GF-D8 (cell line): Measurements from ENCODE around the gene MCMBP.
"Not testable (repeated sequence)": the region's sequence is repeated elsewhere in the genome, so short reads cannot be mapped to it uniquely, and the experiment has no call there.

ENCODE experiments used
- DNase-seq: peaks from one replicate; lab custom pipeline; 2025; lab: John Stamatoyannopoulos, UW

MCMBP gene

GRCh38 chr10:119830851-119831250 is 41.8 kb downstream of the MCMBP start:
- no peak for DNase-seq

GRCh38 chr10:119829429-119829828 is 43.2 kb downstream of the MCMBP start:
- DNase-seq: no peak

- DNase-seq: no peak
Measured at GRCh38 chr10:119827430-119827829, 45.2 kb downstream of the MCMBP start.

- no peak for DNase-seq
Measured at GRCh38 chr10:119826771-119827170, 45.9 kb downstream of the MCMBP start.

GRCh38 chr10:119824299-119824698 is 48.3 kb downstream of the MCMBP start:
- no peak for DNase-seq

- DNase-seq: no peak
Measured at GRCh38 chr10:119821182-119821581, 51.5 kb downstream of the MCMBP start.

GRCh38 chr10:119818889-119819270 is 53.8 kb downstream of the MCMBP start:
- no peak for DNase-seq

GRCh38 chr10:119817991-119818888 is 54.4 kb downstream of the MCMBP start:
- no peak for DNase-seq

- DNase-seq: no peak
Measured at GRCh38 chr10:119815671-119816070, 57.0 kb downstream of the MCMBP start.

- no peak for DNase-seq
Measured at GRCh38 chr10:119812684-119813083, 60.0 kb downstream of the MCMBP start.

- no peak for DNase-seq
Measured at GRCh38 chr10:119811122-119811521, 61.5 kb downstream of the MCMBP start.

GRCh38 chr10:119807960-119808697 is 64.5 kb downstream of the MCMBP start:
- peak; percentile 80 for DNase-seq

- no peak for DNase-seq
Measured at GRCh38 chr10:119806334-119807130, 66.1 kb downstream of the MCMBP start.

- no peak for DNase-seq
Measured at GRCh38 chr10:119805702-119806230, 66.9 kb downstream of the MCMBP start.

GRCh38 chr10:119803264-119803663 is 69.4 kb downstream of the MCMBP start:
- DNase-seq: no peak

- DNase-seq: no peak
Measured at GRCh38 chr10:119801998-119802538, 70.6 kb downstream of the MCMBP start.

- no peak for DNase-seq
Measured at GRCh38 chr10:119801176-119801575, 71.5 kb downstream of the MCMBP start.

- no peak for DNase-seq
Measured at GRCh38 chr10:119796039-119796438, 76.6 kb downstream of the MCMBP start.

- DNase-seq: not testable (repeated sequence)
Measured at GRCh38 chr10:119795101-119795500, 77.5 kb downstream of the MCMBP start.

- peak; percentile 89 for DNase-seq
Measured at GRCh38 chr10:119786117-119786769, 86.4 kb downstream of the MCMBP start.
